ENCODE data around the gene FILIP1.

DNA sequence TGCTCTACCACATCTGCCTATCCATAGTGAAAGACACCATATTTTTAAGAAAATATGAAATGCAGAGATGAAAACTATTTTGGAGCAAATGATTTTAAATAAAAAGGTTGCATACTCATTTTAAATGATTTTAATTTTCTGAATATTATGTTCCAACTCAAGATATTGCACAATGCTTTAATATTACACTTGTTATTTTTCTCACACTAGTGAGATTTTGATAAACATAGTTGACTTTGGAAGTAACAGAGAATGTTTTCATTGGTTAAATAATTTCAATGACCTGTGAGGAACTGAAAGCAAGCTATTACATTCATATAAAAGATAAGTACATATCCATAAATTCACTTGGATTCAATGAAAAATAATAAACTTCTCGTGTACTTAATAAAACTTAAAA lies 201.9 kb downstream of the FILIP1 start:
- TF ChIP-seq, protein P1, sequence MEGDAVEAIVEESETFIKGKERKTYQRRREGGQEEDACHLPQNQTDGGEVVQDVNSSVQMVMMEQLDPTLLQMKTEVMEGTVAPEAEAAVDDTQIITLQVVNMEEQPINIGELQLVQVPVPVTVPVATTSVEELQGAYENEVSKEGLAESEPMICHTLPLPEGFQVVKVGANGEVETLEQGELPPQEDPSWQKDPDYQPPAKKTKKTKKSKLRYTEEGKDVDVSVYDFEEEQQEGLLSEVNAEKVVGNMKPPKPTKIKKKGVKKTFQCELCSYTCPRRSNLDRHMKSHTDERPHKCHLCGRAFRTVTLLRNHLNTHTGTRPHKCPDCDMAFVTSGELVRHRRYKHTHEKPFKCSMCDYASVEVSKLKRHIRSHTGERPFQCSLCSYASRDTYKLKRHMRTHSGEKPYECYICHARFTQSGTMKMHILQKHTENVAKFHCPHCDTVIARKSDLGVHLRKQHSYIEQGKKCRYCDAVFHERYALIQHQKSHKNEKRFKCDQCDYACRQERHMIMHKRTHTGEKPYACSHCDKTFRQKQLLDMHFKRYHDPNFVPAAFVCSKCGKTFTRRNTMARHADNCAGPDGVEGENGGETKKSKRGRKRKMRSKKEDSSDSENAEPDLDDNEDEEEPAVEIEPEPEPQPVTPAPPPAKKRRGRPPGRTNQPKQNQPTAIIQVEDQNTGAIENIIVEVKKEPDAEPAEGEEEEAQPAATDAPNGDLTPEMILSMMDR (IDR thresholded peaks at IDR 0.05), result no peak
- TF ChIP-seq POLR2A (IDR thresholded peaks at IDR 0.05) (no peak), POLR2AphosphoS5 (IDR thresholded peaks at IDR 0.05) (no peak), EP300 (IDR thresholded peaks at IDR 0.05) (no peak)

Measured in upper lobe of left lung (tissue), 4 donors.